CD1c-positive myeloid dendritic cell (primary cell): ENCODE measurements around the gene IFITM5.
"Not testable (repeated sequence)": the region's sequence is repeated elsewhere in the genome, so short reads cannot be mapped to it uniquely, and the experiment has no call there.

ENCODE experiments used
- DNase-seq: peaks from one replicate; pipeline ENCODE4 v3.0.0-alpha.2; 2016; ENCODE audit errors: extremely low spot score

IFITM5 gene

DNA sequence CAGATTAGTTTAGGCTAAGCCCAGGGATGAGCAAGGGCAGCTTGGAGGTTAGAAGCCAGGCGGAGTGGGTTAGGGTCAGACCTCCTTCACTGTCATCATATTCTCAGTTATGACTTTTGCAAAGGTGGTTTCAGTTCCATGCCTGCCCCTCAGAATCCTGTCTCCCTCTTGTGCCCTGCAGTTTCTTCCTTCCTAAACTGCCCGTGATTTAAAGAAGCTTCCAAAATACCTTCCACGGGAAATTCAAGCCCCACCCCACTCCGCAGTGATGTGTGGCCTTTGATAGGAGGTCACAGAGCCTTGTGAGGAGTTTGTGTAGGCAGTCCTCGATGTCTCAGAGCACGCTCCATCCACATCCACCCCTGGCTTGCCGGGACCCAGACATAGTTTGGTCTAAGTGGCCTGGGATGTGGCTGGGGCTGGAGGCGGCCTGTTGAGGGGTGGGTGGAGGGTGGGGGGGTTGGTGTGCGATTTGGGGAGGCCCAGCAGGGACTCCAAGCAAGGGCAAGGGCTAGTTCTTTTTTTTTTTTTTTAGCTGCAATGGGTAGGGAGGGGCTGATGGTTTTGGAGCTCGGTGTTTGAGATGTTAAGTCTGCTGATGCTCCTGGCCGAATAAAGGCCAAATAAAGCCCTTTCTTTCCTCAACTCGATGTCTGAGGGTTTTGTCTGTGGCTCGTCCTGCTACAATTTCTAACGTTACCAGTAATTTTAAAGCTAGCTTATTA, 12.9 kb upstream of the IFITM5 start:
- no peak for DNase-seq

DNA sequence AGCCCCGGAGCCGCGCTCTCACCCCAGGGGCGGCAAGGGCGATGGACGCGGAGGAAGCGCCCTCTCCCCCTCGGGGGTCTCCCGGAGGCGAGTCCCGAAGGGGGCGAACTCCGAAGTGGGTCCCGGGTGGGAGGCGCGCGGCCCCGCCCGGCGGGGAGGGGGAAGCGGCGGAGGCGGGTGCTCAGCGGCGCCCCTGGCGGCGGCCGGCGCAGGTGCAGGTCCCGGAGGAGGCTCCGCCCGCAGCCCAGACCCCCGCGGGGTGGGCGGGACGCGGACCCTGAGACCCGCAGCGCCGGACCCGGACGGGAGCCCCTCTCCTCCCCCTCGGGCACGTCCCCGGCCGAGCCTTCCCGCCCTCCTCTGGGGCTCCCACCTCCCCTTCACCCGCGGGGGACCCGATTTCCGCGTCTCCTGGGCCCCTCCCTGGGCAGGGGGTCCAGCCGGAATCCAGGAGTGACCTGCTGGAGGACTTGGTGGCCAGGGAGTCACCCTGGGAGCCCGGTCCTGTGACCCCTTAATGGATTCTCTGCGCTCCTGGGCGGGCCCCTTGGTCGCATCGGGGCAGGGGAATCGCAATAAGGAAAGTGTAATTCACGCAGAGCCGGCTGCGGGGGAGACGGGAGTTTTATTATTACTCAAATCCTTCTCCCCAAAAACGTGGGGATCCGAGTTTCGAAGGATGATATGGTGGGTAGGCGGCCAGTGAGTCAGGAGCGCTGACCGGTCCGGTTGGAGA, 11.9 kb upstream of the IFITM5 start:
- not testable (repeated sequence) for DNase-seq

DNA sequence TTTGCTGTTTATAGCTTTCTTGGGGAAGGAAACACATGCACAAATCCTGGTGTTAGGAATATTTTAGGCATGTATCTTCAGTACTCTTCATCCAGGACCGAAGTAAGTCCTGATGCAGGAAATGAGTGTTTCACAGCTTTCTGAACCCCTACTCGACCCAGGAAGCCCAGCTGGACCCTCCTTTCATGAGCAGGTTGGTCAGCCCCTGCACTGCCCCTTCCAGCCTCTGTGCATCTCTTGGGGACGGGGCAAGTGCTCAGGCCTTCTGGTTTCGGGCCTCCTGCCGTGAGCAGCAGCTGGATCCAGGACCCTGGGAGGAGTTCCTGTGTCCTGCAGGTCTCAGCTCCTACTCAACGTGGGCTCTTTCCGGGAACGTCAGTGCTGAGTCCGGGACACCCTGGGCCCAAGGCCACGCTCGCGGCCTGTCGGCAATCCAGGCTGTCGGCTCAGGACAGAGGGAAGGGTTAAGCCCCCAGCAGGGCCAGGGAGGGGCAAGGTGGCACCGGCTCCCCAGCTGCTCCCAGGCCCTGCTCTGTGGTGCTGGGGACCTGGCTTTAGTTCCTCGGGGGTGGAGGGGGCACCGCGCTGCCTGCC, 10.8 kb upstream of the IFITM5 start:
- not testable (repeated sequence) for DNase-seq

DNA sequence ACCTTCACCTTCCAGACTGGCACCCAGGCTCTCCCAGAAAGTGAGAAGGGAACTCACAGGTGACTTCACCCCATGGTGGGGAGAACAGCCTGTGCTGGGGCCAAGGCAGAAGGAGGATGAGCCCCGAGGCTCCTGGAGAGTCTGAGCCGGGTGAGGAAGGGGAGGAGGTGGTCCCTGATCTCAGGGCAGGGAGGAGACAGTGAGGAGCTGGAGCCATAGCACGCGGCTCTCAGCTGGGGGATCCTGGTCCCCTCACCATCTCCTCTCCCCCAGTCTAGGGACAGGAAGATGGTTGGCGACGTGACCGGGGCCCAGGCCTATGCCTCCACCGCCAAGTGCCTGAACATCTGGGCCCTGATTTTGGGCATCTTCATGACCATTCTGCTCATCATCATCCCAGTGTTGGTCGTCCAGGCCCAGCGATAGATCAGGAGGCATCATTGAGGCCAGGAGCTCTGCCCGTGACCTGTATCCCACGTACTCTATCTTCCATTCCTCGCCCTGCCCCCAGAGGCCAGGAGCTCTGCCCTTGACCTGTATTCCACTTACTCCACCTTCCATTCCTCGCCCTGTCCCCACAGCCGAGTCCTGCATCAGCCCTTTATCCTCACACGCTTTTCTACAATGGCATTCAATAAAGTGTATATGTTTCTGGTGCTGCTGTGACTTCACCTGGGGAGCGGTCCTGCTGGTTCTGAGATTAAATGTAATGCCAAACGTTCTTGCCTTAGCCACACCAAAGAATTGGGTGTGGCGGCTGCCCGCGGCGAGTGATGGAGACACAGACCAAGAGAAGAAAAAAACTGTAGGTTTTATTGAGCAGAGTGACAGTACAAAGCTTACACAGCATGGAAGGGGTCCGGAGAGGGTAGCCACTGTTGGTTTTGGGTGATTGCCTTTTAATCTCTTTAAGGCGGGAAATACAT, 9.7 kb upstream of the IFITM5 start:
- not testable (repeated sequence) for DNase-seq

DNA sequence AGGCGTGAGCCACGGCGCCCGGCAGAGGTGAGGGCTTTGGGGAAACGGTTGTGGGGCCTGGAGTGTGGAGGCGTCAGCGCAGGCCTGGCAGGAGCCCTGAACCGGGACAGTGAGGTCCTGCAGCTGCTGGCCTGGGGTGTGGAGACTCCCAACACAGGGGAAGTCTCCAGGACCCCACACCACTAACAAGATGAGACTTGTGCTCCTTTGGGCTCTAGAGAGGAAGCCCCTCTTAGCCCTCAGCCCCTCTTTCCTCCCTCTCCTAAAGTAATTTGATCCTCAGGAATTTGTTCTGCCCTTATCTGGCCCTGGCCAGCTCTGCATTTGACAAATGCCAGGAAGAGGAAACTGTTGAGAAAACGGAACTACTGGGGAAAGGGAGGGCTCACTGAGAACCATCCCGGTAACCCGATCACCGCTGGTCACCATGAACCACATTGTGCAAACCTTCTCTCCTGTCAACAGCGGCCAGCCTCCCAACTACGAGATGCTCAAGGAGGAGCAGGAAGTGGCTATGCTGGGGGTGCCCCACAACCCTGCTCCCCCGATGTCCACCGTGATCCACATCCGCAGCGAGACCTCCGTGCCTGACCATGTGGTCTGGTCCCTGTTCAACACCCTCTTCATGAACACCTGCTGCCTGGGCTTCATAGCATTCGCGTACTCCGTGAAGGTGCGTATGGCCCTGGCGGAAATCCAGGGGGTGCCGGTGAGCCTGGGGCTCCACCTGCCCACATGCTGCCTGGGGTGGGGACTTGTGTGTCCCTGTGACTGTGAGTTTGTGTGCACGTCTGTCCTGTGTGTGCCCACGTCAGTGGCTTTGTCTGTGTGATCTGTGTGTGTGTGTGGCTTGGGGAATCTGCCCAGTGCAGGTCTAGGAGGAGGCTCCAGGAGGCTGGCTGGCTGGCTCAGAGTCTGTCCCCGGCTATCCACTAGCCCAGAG, 8.7 kb upstream of the IFITM5 start, which contains the start of gene IFITM2:
Gene IFITM2 (plus strand): TSS at position 51 of the 943 bp plus-strand sequence. CDS start 377 bp downstream, at position 428.
- DNase-seq = peak; percentile 77

DNA sequence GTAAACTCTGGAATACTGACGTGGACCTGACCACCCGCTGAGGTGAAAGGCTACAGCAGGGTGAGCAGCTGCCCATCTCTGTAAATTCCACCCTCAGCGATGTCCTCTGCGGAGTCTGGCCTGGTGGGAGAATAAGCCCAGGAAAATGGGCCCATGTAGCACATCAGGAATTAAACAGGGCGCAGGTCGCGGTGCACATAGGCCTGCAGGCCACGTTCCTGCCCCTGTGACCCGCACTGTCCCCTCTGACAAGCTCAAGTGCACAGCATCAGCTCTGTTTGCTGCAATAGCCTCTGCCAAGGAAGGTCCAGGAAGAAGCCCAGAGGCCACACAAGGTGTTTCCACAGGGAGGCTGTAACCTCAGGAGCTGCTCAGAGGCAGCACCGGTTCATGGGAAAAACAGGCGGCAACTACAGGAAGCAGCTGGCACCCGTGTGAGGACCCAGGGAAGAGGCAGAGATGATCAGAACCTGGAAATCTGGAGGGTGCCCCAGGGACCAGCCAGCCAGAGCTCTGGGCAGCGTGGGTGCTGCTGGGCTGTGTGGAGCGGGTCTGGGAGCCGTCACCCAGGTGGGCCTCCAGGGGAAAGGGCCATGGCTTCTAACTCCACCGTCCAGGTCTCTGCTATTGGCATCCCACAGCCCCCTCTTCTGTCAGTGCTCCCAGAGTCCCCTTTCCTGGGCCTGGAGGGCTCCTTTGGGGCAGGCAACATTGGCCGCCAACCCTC, 7.5 kb upstream of the IFITM5 start:
- no peak for DNase-seq

DNA sequence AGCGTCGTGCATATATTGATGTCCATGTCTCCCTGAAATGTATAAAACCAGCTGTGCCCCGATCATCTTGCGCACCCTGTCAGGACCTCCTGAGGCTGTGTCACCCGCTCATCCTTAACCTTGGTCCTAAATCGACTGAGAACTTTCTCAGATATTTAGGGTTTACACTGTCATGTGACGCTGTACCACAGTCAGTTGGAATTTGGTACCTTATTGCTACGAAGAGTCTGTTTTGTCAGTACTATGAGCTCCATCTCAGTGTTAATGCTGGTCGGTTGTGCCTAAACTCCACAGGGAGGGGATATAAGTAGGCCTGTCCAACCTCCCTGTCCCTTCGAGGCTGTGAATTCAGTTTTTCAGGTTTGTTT, 6.5 kb upstream of the IFITM5 start:
- DNase-seq = no peak

DNA sequence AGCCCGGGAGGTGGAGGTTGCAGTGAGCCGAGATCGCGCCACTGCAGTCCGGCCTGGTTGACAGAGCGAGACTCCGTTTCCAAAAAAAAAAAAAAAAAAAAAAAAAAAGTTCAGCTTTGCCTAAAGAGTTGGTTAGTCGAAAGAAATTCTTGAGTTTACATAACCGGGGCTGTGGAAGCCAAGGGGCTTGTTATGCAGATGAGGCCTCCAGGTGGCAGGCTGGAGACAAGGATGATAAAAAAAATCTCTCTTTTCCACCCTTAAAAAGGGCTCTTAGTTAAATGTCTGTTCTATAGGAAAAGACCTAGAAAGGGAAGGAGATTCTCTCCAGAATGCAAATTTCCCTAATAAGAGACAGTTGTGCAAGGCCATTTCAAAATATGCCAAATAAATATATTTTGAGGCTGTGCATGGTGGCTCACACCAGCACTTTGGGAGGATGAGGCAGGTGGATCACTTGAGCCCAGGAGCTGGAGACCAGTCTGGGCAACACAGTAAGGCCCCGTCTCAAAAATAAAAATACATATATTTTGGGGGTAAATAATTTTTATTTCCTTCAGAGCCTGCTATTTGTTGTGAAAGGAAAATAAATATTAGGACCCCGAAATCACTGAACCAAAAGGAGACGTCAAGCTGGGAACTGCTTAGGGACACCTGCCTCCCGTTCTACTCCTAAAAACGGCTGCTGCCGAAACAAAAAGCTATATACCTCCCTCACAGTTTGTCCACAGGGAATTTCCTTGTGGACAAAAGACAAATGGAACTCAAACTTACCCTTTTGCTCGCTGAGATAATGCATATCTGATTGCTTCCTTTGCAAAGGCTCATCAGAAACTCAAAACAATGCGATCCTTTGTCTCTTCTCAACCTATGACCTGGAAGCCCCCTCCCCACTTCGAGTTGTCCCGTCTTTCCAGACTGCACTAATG, 5.9 kb upstream of the IFITM5 start:
- DNase-seq = peak; percentile 53

DNA sequence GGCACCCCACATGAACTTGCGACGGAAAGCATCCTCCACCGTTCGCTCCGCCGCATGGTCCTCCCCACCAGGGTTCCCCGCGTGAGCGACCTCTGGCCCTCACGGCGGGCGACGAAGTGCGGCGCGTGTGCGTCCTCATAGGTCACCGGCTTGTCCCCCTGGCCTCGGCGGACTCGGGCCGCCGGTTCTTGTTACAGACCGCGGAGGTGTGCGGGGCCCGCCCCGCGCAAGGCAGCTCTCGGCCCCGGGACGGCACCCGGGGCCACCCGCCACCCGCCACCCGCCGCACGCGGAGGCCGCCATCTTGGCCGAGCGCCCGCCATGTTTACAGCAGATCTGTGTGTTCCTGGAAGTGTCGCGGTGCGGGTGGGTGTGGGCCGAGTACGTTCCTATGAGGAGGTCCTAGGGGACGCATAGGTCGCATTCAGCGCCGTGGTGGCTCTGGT, 4.8 kb upstream of the IFITM5 start:
- no peak for DNase-seq

DNA sequence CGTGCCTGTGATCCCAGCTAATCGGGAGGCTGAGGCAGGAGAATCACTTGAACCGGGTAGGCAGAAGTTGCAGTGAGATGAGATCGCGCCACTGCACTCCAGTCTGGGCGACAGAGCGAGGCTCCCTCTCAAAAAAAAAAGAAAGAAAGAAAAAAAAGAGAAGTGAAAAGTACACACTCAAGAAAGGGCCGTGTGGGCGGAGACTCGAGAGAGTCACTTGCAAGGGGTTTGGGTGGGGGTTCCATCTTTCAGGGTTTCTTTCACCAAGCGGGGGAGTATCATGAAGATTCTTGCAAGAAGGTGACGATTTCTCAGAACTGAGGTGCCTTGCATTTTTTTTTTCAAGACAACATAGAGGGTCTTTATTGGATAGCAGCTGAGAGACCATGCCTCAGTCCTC, 4.0 kb upstream of the IFITM5 start:
- DNase-seq = peak; percentile 38

DNA sequence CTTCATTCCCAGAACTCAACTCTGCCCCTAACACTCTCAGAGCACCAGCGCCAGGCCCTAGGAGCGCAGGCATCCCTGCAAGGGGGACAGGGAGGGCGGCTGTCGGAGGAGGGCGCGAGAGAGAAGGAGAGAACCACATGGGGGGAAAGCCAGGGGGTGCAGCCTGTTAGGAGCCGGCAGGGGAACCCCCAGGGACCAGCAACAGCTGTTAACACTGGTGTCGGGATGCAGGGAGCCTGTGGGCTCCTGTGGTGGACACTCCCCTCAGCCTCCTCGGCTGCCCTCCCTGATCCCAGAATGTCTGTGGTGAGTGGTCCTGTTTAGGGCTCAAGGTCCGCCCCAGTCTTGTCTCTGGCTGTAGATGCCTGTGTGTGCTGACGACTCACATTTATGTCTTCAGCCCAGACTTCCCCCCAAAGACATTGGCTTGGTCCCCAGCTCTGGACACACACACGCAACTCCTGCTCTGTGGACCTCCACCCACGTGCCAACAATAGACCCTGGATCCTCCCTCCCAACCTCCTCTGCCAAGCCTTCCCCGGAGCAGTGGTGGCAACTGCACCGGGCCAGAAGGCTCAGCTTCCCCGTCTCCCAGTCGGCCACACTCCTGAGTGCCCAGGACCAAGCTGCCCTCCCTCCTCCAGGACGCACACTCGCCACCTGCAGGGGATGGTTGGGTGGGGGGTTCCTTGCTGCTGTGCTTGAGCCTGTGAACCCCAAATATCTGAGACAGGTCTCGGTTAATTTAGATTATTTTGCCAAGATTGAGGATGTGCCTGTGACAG, 817 bp upstream of the IFITM5 start:
- no peak for DNase-seq

DNA sequence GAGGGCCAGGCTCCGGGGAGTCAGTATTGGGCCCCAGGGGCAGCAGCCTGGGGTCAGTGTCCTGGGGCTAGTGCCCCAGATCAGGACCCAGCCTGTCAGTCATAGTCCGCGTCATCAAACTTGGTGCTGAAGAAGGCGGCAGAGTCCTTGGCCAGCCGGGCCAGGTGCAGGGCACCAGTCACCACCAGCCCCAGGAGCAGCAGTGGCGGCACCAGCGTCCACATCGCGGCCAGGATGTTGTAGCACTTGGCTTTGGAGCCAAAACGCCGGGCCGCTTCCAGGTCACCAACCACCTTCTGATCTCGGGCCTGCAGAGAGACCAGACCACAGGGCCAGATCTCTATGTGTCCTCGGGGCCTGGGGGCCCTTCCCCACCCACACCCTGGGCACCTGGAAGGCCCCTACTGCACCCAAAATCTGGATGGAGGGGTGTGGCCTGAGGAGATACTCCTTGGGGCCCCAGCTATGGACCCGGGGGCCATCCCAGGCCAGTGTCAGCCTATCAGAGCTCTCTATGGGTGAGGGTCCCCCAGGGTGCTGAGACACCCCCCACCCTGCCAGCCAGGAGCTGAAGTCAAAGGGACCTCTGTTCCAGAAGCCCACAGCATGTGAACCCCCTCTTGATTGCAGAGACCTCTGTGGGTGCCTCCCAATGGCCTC, 790 bp downstream of the IFITM5 start:
- DNase-seq = no peak

DNA sequence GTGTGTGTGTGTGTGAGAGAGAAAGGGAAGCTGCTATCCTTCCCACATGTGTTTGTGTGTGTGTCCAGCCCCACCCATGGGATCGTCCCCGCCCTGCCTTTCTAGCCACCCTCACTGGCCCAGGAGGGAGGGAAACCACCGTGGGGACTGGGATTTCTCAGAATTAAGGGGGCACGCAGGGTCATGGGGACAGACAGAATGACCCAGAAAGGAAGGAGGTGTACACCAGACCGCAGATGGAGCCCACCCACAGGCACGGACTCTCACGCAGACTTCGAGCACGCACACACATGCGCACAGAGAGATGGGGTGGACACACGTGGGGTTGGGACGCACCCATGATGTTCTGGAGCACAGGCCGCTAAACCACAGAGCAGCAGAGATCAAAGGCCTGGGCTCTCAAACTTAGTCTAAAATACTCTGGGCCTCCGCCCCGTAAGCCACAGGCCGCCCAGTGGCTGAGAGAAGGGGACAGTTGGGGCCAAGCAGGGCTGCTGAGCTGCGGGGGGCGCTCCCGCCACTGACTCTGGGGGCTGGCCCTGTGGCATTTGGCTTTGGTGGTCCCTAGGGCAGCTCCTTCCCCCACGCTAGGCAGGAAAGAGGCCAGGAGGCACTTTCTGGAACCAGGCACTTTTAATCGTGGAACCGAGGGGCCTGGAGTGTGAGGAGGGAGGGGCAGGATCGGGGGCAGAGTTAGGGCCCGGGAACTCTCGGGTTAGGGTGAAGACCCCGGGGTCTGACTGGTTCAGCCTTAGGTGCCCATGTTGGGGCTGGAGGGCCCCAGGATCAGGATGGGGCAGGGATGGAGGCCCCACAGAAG, 1.5 kb downstream of the IFITM5 start:
- DNase-seq = peak; percentile 28

DNA sequence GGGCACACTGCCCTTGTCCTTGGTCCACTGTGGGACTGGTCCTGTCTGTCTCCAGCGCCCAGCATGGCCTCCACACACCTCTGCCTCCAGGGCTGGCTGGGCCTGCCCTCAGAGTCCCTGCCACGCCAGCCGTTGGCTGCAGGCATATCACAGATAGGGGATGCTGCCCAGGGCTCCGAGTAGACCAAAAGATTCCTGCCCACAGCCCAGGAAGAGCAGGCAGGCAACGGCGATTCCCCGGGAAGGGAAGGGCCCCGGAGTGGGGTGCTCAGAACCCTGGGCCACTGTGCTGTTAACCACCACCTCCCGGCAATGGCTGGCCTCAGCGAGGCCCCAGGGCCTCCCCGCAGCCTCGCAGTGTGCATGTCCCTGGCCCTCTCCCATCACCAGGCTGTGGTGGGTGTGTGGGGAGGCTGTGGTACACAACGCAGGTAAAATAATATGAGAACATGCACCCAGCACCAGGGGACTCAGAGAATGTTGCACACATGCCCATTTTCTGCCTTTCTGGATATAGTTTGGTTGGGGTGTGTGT, 2.2 kb downstream of the IFITM5 start:
- no peak for DNase-seq

DNA sequence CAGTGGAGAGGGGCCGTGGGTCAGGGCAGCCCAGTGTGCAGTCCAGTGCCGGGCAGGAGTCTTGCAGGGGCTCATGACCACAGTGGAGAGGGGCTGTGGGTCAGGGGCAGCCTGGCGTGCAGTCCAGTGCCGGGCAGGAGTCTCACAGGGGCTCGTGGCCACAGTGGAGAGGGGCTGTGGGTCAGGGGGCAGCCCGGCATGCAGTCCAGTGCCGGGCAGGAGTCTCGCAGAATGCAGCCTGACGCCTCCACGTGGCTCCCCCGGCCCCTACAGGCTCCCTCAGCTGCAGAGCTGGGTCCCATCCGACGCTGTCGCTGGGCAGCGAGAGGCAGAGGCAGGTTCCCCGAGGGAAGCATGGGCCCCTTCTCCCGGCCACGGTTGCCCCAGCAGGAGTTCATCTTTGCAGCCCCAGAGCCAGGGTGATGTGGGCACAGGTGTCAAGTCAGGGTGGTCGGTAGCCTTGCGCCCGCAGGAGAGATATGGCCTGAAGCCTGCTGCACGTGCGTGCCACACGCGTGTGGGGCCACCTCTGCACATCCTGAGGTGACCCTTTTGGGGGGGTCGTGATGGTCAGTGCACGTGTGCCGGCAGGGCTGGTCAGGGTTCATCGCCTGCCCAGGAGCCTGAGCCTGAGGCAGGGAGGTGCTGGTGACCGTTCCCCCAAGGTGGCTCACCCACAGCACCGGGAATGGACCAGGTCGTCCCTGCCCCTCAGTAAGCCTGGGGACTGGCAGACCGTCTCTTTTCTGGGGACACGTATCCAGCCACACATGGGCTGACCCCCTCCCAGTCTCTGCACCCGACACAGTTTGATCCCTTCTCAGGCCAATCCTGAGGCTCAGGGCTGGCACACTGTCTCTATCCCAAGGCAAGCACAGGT, 2.9 kb downstream of the IFITM5 start:
- DNase-seq = no peak
